GM21367 (cell line): Measurements from ENCODE around the gene ANKRD13B.
"Not testable (repeated sequence)": the region's sequence is repeated elsewhere in the genome, so short reads cannot be mapped to it uniquely, and the experiment has no call there.

ENCODE experiments used
- ATAC-seq: cut with Tn5 transposase; IDR thresholded peaks from one replicate; pipeline ENCODE4 v1.9.1; 2021; ENCODE audit not compliant: unreplicated experiment

ANKRD13B gene

DNA sequence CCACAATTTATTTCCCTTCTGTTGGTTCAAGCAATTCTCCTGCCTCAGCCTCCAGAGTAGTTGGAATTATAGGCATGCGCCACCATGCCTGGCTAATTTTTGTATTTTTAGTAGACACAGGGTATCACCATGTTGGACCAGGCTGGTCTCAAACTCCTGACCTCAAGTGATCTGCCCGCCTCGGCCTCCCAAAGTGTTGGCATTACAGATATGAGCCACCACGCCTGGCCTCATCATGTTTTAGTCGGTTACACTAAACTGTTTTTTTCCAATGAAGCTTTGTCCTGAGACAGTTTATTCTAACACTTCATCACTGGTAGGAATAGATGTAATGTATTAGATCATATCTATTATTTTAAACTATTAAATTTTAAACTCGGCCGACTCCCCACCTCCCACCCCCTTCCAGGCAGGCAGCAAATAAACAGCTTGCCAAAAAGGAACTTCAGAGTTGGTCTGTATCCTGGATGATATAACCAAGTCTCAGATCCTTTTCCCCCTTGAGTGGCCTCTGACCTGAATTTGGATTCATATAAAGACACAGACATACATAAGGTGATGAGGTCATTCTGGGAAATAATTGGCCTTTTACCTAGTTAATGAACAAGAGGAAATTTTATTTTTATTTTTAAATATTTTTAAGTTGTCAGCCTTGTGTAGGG is 48.2 kb downstream of the ANKRD13B start:
- ATAC-seq: no peak

- ATAC-seq: no peak
Measured at GRCh38 chr17:29642171-29642611, 49.3 kb downstream of the ANKRD13B start.

GRCh38 chr17:29643817-29644160 is 50.9 kb downstream of the ANKRD13B start:
- no peak for ATAC-seq

GRCh38 chr17:29645515-29646051 is 52.7 kb downstream of the ANKRD13B start:
- ATAC-seq: no peak

DNA sequence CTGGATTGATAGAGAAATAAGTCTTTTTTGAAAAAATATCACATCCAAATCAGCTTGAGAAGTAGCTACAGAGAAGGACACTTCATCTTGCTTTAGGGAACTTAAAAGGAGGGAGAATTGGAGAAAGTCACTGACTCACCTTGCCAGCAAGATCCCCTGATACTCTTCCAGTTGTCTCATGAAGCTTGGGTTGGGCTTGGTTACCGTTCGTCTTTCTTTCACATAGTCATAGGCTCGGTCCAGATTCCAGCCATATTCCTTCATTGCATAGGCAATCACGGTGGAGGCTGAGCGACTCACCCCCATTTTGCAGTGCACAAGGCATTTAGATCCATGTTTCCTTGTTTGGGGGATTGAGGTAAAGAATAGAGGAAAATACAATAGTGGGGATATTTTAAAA is 55.1 kb downstream of the ANKRD13B start:
- no peak for ATAC-seq

DNA sequence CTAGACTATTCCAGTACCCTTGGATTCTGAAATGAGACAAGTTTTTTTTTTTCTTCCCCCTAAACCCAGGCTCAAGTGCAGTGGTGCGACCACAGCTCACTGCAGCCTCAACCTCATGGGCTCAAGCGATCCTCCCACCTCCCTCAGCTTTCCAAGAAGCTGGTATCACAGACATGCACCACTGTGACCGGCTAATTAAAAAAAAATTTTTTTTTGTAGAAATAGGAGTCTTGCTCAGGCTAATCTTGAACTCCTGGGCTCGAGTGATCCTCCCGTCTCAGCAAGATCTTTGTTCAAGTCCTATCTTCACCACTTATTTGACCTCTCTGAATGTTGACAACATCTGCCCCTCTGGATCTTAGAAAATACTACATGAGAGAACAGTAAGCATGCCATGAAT is 56.4 kb downstream of the ANKRD13B start:
- ATAC-seq: no peak

DNA sequence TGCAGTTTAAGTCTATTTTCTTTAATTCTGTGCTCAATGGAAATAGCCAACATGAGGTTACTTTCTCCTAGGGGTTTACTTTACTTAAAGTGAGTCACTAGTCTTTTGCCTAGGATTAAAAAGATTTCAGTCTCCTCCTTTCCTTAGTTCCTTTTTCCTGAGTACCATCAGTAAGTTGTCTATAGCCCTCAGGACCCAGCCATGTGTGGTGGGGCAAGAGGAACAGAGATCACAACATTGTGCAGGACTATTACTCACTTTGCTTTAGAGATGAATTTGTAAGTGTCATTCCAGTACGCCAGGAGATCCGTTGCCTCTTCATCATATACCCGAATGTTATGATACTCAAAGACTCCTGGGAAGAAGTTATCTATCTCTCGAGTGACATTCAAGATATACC is 57.5 kb downstream of the ANKRD13B start:
- ATAC-seq: no peak

- ATAC-seq: not testable (repeated sequence)
Measured at GRCh38 chr17:29651913-29652312, 59.0 kb downstream of the ANKRD13B start.

GRCh38 chr17:29652976-29653375 is 60.0 kb downstream of the ANKRD13B start:
- ATAC-seq: no peak

- ATAC-seq: no peak
Measured at GRCh38 chr17:29653995-29654714, 61.2 kb downstream of the ANKRD13B start.

DNA sequence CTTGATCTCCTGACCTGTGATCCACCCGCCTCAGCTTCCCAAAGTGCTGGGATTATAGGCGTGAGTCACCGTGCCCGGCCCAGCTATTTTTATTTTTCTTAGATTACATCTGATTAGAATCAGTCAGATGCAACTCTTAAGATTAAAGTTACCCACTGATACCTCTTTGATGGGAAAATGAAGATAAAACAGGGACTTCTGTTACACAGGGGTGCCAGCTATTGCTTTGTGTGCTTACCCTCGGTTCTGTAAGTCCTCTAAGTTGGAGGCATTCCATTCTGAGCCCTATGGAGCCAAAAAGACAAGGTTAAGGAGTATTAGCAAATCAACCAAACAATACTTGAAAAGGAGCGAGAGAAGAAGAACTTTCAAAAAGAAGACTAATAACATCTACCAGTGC is 62.4 kb downstream of the ANKRD13B start:
- ATAC-seq: no peak

DNA sequence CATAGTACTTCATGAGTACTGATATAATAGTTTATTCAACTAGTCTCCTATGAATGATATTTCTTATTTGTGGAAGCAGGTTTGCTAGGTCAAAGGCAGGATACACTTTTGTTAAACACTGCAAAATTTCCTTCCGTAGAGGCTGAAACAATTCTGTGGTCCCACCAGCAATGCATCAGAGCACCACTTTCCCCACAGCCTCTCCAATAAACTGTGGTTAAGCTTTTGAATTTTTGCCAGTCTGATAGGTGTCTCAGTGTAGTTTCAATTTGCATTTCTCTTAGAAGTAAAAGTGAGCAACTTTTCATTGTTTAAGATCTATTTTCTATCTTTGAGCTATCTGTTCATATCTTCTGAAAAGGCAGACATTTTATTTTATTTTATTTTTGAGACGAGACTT is 66.2 kb downstream of the ANKRD13B start:
- no peak for ATAC-seq

DNA sequence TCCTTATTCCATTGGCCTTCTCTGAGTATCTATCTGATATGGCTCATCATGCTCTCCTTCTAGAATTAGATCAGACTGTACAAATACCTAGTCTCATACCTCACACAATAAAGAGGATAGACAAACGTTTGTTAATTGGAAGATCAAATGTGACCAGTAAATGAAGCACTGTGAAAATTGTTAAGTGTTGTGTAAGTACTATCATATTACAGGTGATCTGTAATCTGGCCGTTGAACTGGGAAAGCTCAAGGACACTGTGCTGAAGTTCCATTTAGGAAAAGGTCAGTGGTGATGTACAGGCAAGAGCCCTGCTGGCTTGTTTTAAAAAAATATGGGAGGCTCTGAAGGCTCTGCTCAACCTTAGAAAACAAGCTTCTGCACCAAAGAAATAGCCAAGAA is 68.3 kb downstream of the ANKRD13B start:
- ATAC-seq: no peak

DNA sequence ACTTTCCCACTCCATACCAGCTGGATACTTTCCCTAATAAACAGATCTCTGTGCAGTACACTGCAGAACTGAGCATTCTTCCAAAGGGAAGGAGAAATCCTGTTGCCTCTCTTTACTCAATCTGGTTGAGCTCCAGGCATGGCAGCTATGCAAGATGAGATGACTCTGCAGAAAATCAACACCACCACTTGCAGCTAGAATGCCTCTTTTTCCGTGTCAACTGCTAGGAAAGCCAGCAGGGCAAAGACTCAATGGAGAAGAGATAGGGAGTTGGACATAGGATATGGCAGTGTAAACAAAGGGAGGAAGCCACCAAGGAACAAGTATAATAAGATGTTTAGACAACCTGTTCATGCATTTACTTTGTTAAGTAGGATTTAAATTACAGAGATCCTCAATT is 70.2 kb downstream of the ANKRD13B start:
- ATAC-seq: no peak
